Epidermal melanocyte (primary cell): ENCODE results near the gene SIRT3.
"Not testable (repeated sequence)": the region's sequence is repeated elsewhere in the genome, so short reads cannot be mapped to it uniquely, and the experiment has no call there.

Experiments
- DNase-seq: peaks from one replicate; pipeline ENCODE4 v3.0.0; 2011; ENCODE audit warnings: low spot score; ENCODE audit not compliant: insufficient read length

Gene SIRT3

GRCh38 chr11:203945-204586 lies 32.1 kb downstream of the SIRT3 start:
- DNase-seq: no peak

GRCh38 chr11:203056-203944 lies 32.8 kb downstream of the SIRT3 start:
- DNase-seq: no peak

GRCh38 chr11:202490-202889 lies 33.7 kb downstream of the SIRT3 start:
- DNase-seq: no peak

- DNase-seq: no peak
Observed at GRCh38 chr11:201966-202365, 34.2 kb downstream of the SIRT3 start.

- DNase-seq: no peak
Observed at GRCh38 chr11:200224-201003, 35.7 kb downstream of the SIRT3 start.

- no peak for DNase-seq
Observed at GRCh38 chr11:199782-200181, 36.4 kb downstream of the SIRT3 start.

- no peak for DNase-seq
Observed at GRCh38 chr11:199004-199581, 37.0 kb downstream of the SIRT3 start.

- DNase-seq: no peak
Observed at GRCh38 chr11:198236-198806, 37.8 kb downstream of the SIRT3 start.

- DNase-seq: no peak
Observed at GRCh38 chr11:197741-198235, 38.4 kb downstream of the SIRT3 start.

GRCh38 chr11:196786-197731 lies 39.1 kb downstream of the SIRT3 start:
- DNase-seq: no peak

- not testable (repeated sequence) for DNase-seq
Observed at GRCh38 chr11:193481-193880, 42.7 kb downstream of the SIRT3 start.

GRCh38 chr11:192674-193128 lies 43.4 kb downstream of the SIRT3 start, which contains the start of gene SCGB1C1:
TSS of gene SCGB1C1 (plus strand) at chr11:193078. CDS start at chr11:193100, 22 bp downstream.
- not testable (repeated sequence) for DNase-seq

- DNase-seq: not testable (repeated sequence)
Observed at GRCh38 chr11:191490-192478, 44.4 kb downstream of the SIRT3 start.

- not testable (repeated sequence) for DNase-seq
Observed at GRCh38 chr11:190546-190945, 45.6 kb downstream of the SIRT3 start.

GRCh38 chr11:189843-190311 lies 46.3 kb downstream of the SIRT3 start:
- DNase-seq: not testable (repeated sequence)

- DNase-seq: not testable (repeated sequence)
Observed at GRCh38 chr11:189200-189783, 46.9 kb downstream of the SIRT3 start.

- DNase-seq: not testable (repeated sequence)
Observed at GRCh38 chr11:180242-180641, 55.9 kb downstream of the SIRT3 start.
